Epidermal melanocyte (primary cell): ENCODE results near the gene ACSBG1.

ENCODE experiments used
- DNase-seq: peaks from one replicate; pipeline ENCODE4 v3.0.0; 2011; ENCODE audit warnings: low spot score; ENCODE audit not compliant: insufficient read length

Gene ACSBG1

GRCh38 chr15:78131295-78132061, 102.9 kb downstream of the ACSBG1 start, which contains the start of gene CIB2:
TSS of gene CIB2 (minus strand) at chr15:78131445. CDS start at chr15:78131215, 230 bp downstream.
- peak; percentile 84 for DNase-seq

GRCh38 chr15:78130466-78131294, 103.7 kb downstream of the ACSBG1 start:
- no peak for DNase-seq

DNA sequence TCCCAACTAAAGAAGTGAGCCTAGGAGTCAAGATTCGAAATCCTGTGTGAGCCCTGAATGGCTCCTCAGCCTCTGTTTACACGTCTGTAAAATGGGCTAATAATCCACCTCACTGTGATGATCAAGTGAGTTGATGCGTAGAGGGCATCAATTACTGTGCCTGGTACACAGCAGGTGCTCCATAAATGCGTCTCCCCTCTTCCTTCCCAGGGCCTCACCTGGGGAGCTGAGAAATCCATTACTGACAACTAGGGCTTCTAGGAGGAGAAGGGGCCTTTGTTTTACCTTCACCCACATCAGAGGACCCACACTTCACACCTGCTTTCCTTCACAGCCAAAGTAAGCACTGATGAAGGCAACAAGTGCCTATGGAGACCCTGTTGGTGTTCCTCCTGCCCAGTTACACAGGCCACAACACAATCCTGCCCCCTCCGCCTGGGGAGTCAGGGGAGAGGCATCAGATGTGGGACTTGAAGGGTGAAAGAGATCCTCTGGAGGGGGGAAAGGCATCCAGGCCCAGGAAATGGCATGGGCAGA, 104.5 kb downstream of the ACSBG1 start:
- DNase-seq: no peak

DNA sequence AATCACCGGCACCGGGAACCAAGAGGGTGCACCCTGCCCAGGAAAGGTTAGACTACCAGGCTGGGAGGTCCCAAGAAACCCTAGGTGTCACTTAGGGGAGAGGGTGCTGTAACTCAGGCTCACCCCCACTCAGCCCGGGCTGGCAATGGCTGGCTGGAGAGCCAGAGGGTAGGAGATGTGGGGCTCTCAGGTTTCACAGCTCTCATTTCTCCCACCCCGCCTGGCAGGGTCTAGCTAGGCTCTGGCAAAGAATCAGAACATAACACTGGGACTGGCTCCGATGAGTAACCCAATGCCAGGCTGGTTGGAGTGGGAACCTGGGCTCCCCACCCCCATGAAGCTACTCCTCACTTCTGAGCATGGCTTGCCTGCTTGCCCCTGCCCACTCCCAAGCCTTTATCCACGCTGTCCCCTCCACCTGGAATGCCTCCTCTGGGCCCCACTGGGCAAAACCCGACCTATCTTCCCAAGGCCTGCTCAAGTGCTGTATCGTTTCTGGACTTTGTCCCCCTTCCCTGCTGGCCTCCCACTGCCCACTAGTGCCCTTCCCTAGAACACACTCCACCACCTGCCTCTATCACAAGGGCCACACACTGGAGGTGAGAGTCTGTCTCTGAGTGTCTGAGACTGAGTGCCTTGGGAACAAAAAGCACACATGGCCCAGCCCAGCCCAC, 105.2 kb downstream of the ACSBG1 start:
- no peak for DNase-seq

- DNase-seq: no peak
Measured at GRCh38 chr15:78127882-78128281, 106.5 kb downstream of the ACSBG1 start.

DNA sequence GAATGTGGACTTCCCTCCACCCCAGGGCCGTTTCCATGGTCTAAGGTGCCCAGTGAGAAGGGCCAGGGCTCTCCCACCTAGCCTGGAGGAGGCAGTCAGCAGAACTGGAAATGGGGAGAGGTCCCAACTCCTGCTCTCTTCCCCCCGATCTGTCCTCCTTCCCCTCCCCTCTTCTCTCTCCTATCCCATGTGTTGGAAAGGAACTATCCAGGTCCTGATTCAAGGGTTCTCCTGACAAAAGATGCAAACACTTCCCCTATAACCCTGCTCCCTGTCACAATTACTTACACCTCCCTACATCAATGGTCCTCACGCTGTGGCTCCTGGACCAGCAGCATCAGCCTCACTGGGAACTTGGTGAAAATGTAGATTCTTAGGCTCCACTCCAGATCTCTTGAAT, 109.1 kb downstream of the ACSBG1 start:
- DNase-seq: no peak

- DNase-seq: no peak
Measured at GRCh38 chr15:78120523-78120922, 113.8 kb downstream of the ACSBG1 start.
